Right lobe of liver (tissue), 4 donors: ENCODE data around the gene NIPAL1.

Experiments used
- CTCF ChIP-seq, 4 donors: fragments of 200-600 bp in 3 of 4; fragments of 450-650 bp in 1 of 4; IDR thresholded peaks; one replicate each; pipeline versions ENCODE4 v1.5.1 to v1.8.0; 2016 to 2022; ENCODE audit warnings: antibody characterized with exemption in 4 of 4, mild to moderate bottlenecking in 2 of 4
- POLR2A ChIP-seq: fragments of 450-650 bp; IDR thresholded peaks from one replicate; pipeline ENCODE4 v1.6.1; 2017; ENCODE audit warnings: antibody characterized with exemption, mild to moderate bottlenecking
- donor health status: DM: no; HTN: no; CAD: no.
- donor health status: DM: no; HTN: no; CAD: no.
- donor health status: DM: no; HTN: yes; CAD: no.

GRCh38 chr4:48016141-48017107 is at the start of gene NIPAL1, which contains the start of gene CNGA1:
- peak in 3 of 4 donors; percentile 20 to 34 (median 29) for TF ChIP-seq CTCF (IDR thresholded peaks at IDR 0.05)
- peak; percentile 83 for TF ChIP-seq POLR2A
